GM23338 (cell line): ENCODE data around the gene APOM. TPM values are rescaled to one million over a fixed set of nuclear protein-coding genes. Genes with fewer than 3 reads are reported as not detected.

ENCODE experiments used
- ATAC-seq: fragments of 200-7000 bp; cut with Tn5 transposase; 3 replicates; pipeline ENCODE4 v1.9.1; 2020
- DNase-seq: peaks from one replicate; pipeline ENCODE4 v3.0.0-alpha.2; 2015; ENCODE audit warnings: low spot score
- H2AFZ ChIP-seq: fragments of 200-600 bp; sonication (generic); 2 replicates; pipeline ENCODE4 v1.8.0; 2016; ENCODE audit warnings: antibody characterized with exemption, mild to moderate bottlenecking, moderate library complexity
- H3F3A ChIP-seq: fragments of 200-600 bp; sonication (generic); replicated peaks from 2 replicates; pipeline ENCODE4 v1.8.0; 2017; ENCODE audit warnings: antibody characterized with exemption, mixed run types, low read depth
- H3K27ac ChIP-seq: fragments of 200-600 bp; sonication (generic); 2 replicates; pipeline ENCODE4 v1.6.1; 2016; ENCODE audit warnings: low read depth
- H3K27me3 ChIP-seq: fragments of 200-600 bp; sonication (generic); 2 replicates; pipeline ENCODE4 v1.8.0; 2016; ENCODE audit warnings: mild to moderate bottlenecking, mixed run types, moderate library complexity; ENCODE audit not compliant: insufficient read depth
- H3K36me3 ChIP-seq: fragments of 200-600 bp; sonication (generic); 2 replicates; pipeline ENCODE4 v1.8.0; 2016; ENCODE audit warnings: mild to moderate bottlenecking; ENCODE audit not compliant: insufficient read depth
- H3K4me1 ChIP-seq: fragments of 200-600 bp; sonication (generic); 2 replicates; pipeline ENCODE4 v1.8.0; 2016; ENCODE audit warnings: mild to moderate bottlenecking, moderate library complexity; ENCODE audit not compliant: insufficient read depth
- H3K4me2 ChIP-seq: fragments of 200-600 bp; sonication (generic); 2 replicates; pipeline ENCODE4 v1.7.1; 2017; ENCODE audit warnings: mixed run types
- H3K4me3 ChIP-seq: fragments of 200-600 bp; sonication (generic); 2 replicates; pipeline ENCODE4 v1.6.1; 2016; ENCODE audit warnings: mixed run types
- H3K79me2 ChIP-seq: fragments of 200-600 bp; sonication (generic); replicated peaks from 2 replicates; pipeline ENCODE4 v1.8.0; 2017; ENCODE audit warnings: mild to moderate bottlenecking; ENCODE audit not compliant: insufficient read depth
- H3K9me2 ChIP-seq: fragments of 200-600 bp; sonication (generic); 2 replicates; pipeline ENCODE4 v1.8.0; 2017; ENCODE audit not compliant: insufficient read depth
- H4K20me1 ChIP-seq: fragments of 200-600 bp; sonication (generic); replicated peaks from 2 replicates; pipeline ENCODE4 v1.8.0; 2017; ENCODE audit warnings: mild to moderate bottlenecking; ENCODE audit not compliant: insufficient read depth
- H3K27ac Mint-ChIP-seq: 2 replicates; pipeline ENCODE4 v1.8.0; 2020; ENCODE audit warnings: inconsistent platforms, mild to moderate bottlenecking, moderate library complexity, mixed read lengths
- H3K27me3 Mint-ChIP-seq: 3 replicates; pipeline ENCODE4 v1.8.0; 2022; ENCODE audit warnings: low read depth, mild to moderate bottlenecking, moderate library complexity, mixed read lengths, inconsistent platforms; ENCODE audit not compliant: insufficient read depth, poor library complexity
- H3K36me3 Mint-ChIP-seq: 3 replicates; pipeline ENCODE4 v1.8.0; 2021; ENCODE audit warnings: low read depth, mild to moderate bottlenecking, inconsistent platforms, moderate library complexity, mixed read lengths
- H3K4me1 Mint-ChIP-seq: 3 replicates; pipeline ENCODE4 v1.8.0; 2020; ENCODE audit warnings: mild to moderate bottlenecking, inconsistent platforms, mixed read lengths
- H3K4me3 Mint-ChIP-seq: 3 replicates; pipeline ENCODE4 v1.8.0; 2021; ENCODE audit warnings: moderate library complexity, mild to moderate bottlenecking, inconsistent platforms, mixed read lengths
- H3K9me3 Mint-ChIP-seq: 3 replicates; pipeline ENCODE4 v1.8.0; 2020; ENCODE audit warnings: moderate library complexity, mild to moderate bottlenecking, inconsistent platforms, mixed read lengths
- CREB1 ChIP-seq: fragments of 250-450 bp; sonication (Bioruptor Pico); IDR thresholded peaks from 2 replicates; pipeline ENCODE4 v1.5.0; 2020; ENCODE audit warnings: low read depth, mild to moderate bottlenecking, moderate library complexity
- CTCF ChIP-seq, 2 experiments: fragments of 200-600 bp in 1 of 2; sonication (generic) in 1 of 2; conservative IDR thresholded peaks; 2 replicates each; pipeline versions ENCODE4 v1.5.1 to v1.6.1; 2016 to 2017; ENCODE audit warnings: antibody characterized with exemption in 2 of 2, low read depth in 2 of 2, mild to moderate bottlenecking in 2 of 2, moderate library complexity in 1 of 2
- ETS1 ChIP-seq: IDR thresholded peaks from 2 replicates; pipeline ENCODE4 v1.6.1; 2016; ENCODE audit warnings: antibody characterized with exemption
- EZH2 ChIP-seq: fragments of 200-600 bp; sonication (generic); IDR thresholded peaks from one replicate; pipeline ENCODE4 v1.8.0; 2017; ENCODE audit warnings: antibody characterized with exemption, mild to moderate bottlenecking, low read depth; ENCODE audit not compliant: unreplicated experiment
- EZH2phosphoT487 ChIP-seq: fragments of 200-600 bp; sonication (generic); IDR thresholded peaks from one replicate; pipeline ENCODE4 v1.8.1; 2018; ENCODE audit warnings: antibody characterized with exemption; ENCODE audit not compliant: unreplicated experiment
- JUNB ChIP-seq: IDR thresholded peaks from one replicate; pipeline ENCODE4 v1.6.1; 2016; ENCODE audit warnings: antibody characterized with exemption; ENCODE audit not compliant: unreplicated experiment
- NANOG ChIP-seq: IDR thresholded peaks from 2 replicates; pipeline ENCODE4 v1.6.1; 2016; ENCODE audit warnings: antibody characterized with exemption, borderline replicate concordance
- POLR2AphosphoS5 ChIP-seq: IDR thresholded peaks from 2 replicates; pipeline ENCODE4 v1.6.1; 2016; ENCODE audit warnings: antibody characterized with exemption, low read depth
- REST ChIP-seq: IDR thresholded peaks from one replicate; pipeline ENCODE4 v1.6.1; 2018; ENCODE audit warnings: antibody characterized with exemption; ENCODE audit not compliant: unreplicated experiment
- STAT1 ChIP-seq: IDR thresholded peaks from one replicate; pipeline ENCODE4 v1.6.1; 2016; ENCODE audit warnings: antibody characterized with exemption; ENCODE audit not compliant: unreplicated experiment
- ZNF114 ChIP-seq: fragments of 250-450 bp; sonication (Bioruptor Pico); IDR thresholded peaks from 2 replicates; pipeline ENCODE4 v1.5.0; 2020; ENCODE audit warnings: mild to moderate bottlenecking, moderate library complexity
- ZNF331 ChIP-seq: fragments of 250-450 bp; sonication (Bioruptor Pico); IDR thresholded peaks from 2 replicates; pipeline ENCODE4 v1.5.0; 2020; ENCODE audit warnings: low read depth, mild to moderate bottlenecking, moderate library complexity
- ZNF462 ChIP-seq: fragments of 250-450 bp; sonication (Bioruptor Pico); IDR thresholded peaks from 2 replicates; pipeline ENCODE4 v1.5.0; 2020; ENCODE audit warnings: mild to moderate bottlenecking, moderate library complexity
- polyA plus RNA-seq: library from polyadenylated mRNA; unstranded; fragments of >200 nt; fragmentation: Nextera tagmentation; extraction: Ambion mirVana; gene quantifications from 2 replicates; pipeline ENCODE4 v1.2.1, GENCODE V29; 2016
- total RNA-seq: library from RNA; depleted of rRNA; stranded (reverse); fragments of >200 nt; shearing (Covaris generic); gene quantifications from 2 replicates; pipeline ENCODE4 v1.2.3, GENCODE V29; 2014

Gene APOM
- total and polyA plus RNA-seq, 2 experiments from 2014 or later: 1.2 to 10.7 TPM

GRCh38 chr6:31642798-31643570 lies 12.7 kb upstream of the APOM start:
- ATAC-seq (no peak), DNase-seq (no peak)
- H3K4me3 Mint-ChIP-seq: no peak overlapping the region
- H3K4me1 ChIP-seq: no peaks in the 10 kb centered on the region
- H3K27ac Mint-ChIP-seq: no peak overlapping the region
- H3K4me1 Mint-ChIP-seq: no peaks in the 10 kb centered on the region
- H3K36me3 ChIP-seq: peaks cover 32% of the 10 kb centered on the region
- H3K36me3 Mint-ChIP-seq: peaks cover 82% of the 10 kb centered on the region
- peaks cover 4% of the 10 kb centered on the region for H3K27me3 Mint-ChIP-seq
- no peaks in the 10 kb centered on the region for H3K9me3 Mint-ChIP-seq
- H3K27me3 ChIP-seq: no peaks in the 10 kb centered on the region
- H3K4me3 ChIP-seq: no peak overlapping the region
- no peak overlapping the region for H3K27ac ChIP-seq
- peaks cover 9% of the 10 kb centered on the region; the same call in 1 of the 2 replicates for H4K20me1 ChIP-seq
- H3F3A ChIP-seq: peaks cover 22% of the 10 kb centered on the region
- no peak overlapping the region for H2AFZ ChIP-seq
- no peaks in the 10 kb centered on the region for H3K79me2 ChIP-seq
- H3K9me2 ChIP-seq: no peaks in the 10 kb centered on the region
- TF ChIP-seq NANOG (no peak), POLR2AphosphoS5 (no peak), EZH2 (no peak), STAT1 (no peak), ETS1 (no peak), JUNB (no peak), EZH2phosphoT487 (no peak), ZNF462 (CRISPR knock-in tag) (no peak), REST (no peak), ZNF114 (no peak), CREB1 (no peak), ZNF331 (CRISPR knock-in tag) (no peak), CTCF (conservative IDR thresholded peaks at IDR 0.05; ENCODE audit: low read depth in 2 of 2) (no peak)
- H3K4me2 ChIP-seq: no peak overlapping the region
